ENCODE data around the gene FYN. TPM values are rescaled to one million over a fixed set of nuclear protein-coding genes. Genes with fewer than 3 reads are reported as not detected.

FYN gene
- total and polyA plus RNA-seq, 2 experiments from 2014 or later: 58.6 to 166 TPM

- H2AFZ ChIP-seq: 0 out of 2 replicates have a peak overlapping the region, but pooled peaks have one; percentile 4
- no peaks in the 10 kb centered on the region for H3K9me2 ChIP-seq (ENCODE audit: insufficient read depth)
- H3K9ac ChIP-seq: no peak overlapping the region
- no peak overlapping the region for H3K4me3 ChIP-seq
- no peaks in the 10 kb centered on the region for H3K27me3 ChIP-seq (replicated peaks; ENCODE audit: insufficient read depth)
- H3K9me3 ChIP-seq (ENCODE audit: low read depth): no peaks in the 10 kb centered on the region
- in situ Hi-C loops (cut with MboI): no loop called here
- DNase-seq: peak; percentile 60
- peak overlapping the region; percentile 35 for H3K4me2 ChIP-seq (ENCODE audit: unreplicated experiment)
- 32 to 34% methylated on average over 5 of the region's 5 CpGs for WGBS, 2 experiments (ENCODE audit: low coverage in 1 of 2, low lambda C conversion rate in 2 of 2, missing lambda C conversion rate in 2 of 2)
- peak overlapping the region; percentile 78 for H3K27ac ChIP-seq
- TF ChIP-seq EZH2 (IDR thresholded peaks at IDR 0.05; ENCODE audit: insufficient read depth, poor library complexity, severe bottlenecking) (no peak), EZH2phosphoT487 (IDR thresholded peaks at IDR 0.05; ENCODE audit: insufficient read depth, low read depth) (no peak)
- H3K79me2 ChIP-seq (ENCODE audit: insufficient read depth): peaks cover 96% of the 10 kb centered on the region
- H3K36me3 ChIP-seq (ENCODE audit: low read depth): no peaks in the 10 kb centered on the region
- peaks cover 40% of the 10 kb centered on the region for H3F3A ChIP-seq (ENCODE audit: insufficient read depth)
- H4K20me1 ChIP-seq (ENCODE audit: insufficient read depth): no peaks in the 10 kb centered on the region
- H3K4me1 ChIP-seq (ENCODE audit: insufficient read depth): peaks cover 37% of the 10 kb centered on the region
Measured at GRCh38 chr6:111798281-111798725, 74.9 kb downstream of the FYN start.

GRCh38 chr6:111796310-111796918, 76.8 kb downstream of the FYN start:
- Histone ChIP-seq H3F3A (ENCODE audit: insufficient read depth) (peaks cover 46% of the 10 kb centered on the region), H3K4me3 (no peak overlapping the region), H3K27me3 (replicated peaks; ENCODE audit: insufficient read depth) (no peaks in the 10 kb centered on the region), H3K36me3 (ENCODE audit: low read depth) (no peaks in the 10 kb centered on the region), H3K4me2 (ENCODE audit: unreplicated experiment) (no peak overlapping the region), H3K4me1 (ENCODE audit: insufficient read depth) (peaks cover 41% of the 10 kb centered on the region), H3K9ac (no peak overlapping the region), H3K9me2 (ENCODE audit: insufficient read depth) (no peaks in the 10 kb centered on the region), H3K9me3 (ENCODE audit: low read depth) (no peaks in the 10 kb centered on the region), H4K20me1 (ENCODE audit: insufficient read depth) (no peaks in the 10 kb centered on the region), H2AFZ (no peak overlapping the region), H3K27ac (no peak overlapping the region), H3K79me2 (ENCODE audit: insufficient read depth) (peaks cover 96% of the 10 kb centered on the region)
- no peak for DNase-seq
- in situ Hi-C loops (cut with MboI): no loop called here
- TF ChIP-seq EZH2 (IDR thresholded peaks at IDR 0.05; ENCODE audit: insufficient read depth, poor library complexity, severe bottlenecking) (no peak), EZH2phosphoT487 (IDR thresholded peaks at IDR 0.05; ENCODE audit: insufficient read depth, low read depth) (no peak)
- WGBS, 2 experiments (ENCODE audit: low coverage in 1 of 2, low lambda C conversion rate in 2 of 2, missing lambda C conversion rate in 2 of 2): 92 to 99% methylated on average over 3 of the region's 3 CpGs

GRCh38 chr6:111795558-111795957, 77.7 kb downstream of the FYN start:
- TF ChIP-seq EZH2phosphoT487 (IDR thresholded peaks at IDR 0.05; ENCODE audit: insufficient read depth, low read depth) (no peak), EZH2 (IDR thresholded peaks at IDR 0.05; ENCODE audit: insufficient read depth, poor library complexity, severe bottlenecking) (no peak)
- H3K79me2 ChIP-seq (ENCODE audit: insufficient read depth): peaks cover 96% of the 10 kb centered on the region
- no peaks in the 10 kb centered on the region for H3K36me3 ChIP-seq (ENCODE audit: low read depth)
- H3K4me1 ChIP-seq (ENCODE audit: insufficient read depth): peaks cover 39% of the 10 kb centered on the region
- no peak overlapping the region for H3K4me3 ChIP-seq
- H3F3A ChIP-seq (ENCODE audit: insufficient read depth): peaks cover 37% of the 10 kb centered on the region
- no peak overlapping the region for H3K4me2 ChIP-seq (ENCODE audit: unreplicated experiment)
- no peaks in the 10 kb centered on the region for H3K9me2 ChIP-seq (ENCODE audit: insufficient read depth)
- H3K9ac ChIP-seq: no peak overlapping the region
- no peak overlapping the region for H2AFZ ChIP-seq
- in situ Hi-C loops (cut with MboI): no loop called here
- no peak overlapping the region for H3K27ac ChIP-seq
- DNase-seq: no peak
- 96 to 100% methylated on average over 2 of the region's 2 CpGs for WGBS, 2 experiments (ENCODE audit: low coverage in 1 of 2, low lambda C conversion rate in 2 of 2, missing lambda C conversion rate in 2 of 2)
- no peaks in the 10 kb centered on the region for H3K9me3 ChIP-seq (ENCODE audit: low read depth)
- no peaks in the 10 kb centered on the region for H3K27me3 ChIP-seq (replicated peaks; ENCODE audit: insufficient read depth)
- no peaks in the 10 kb centered on the region for H4K20me1 ChIP-seq (ENCODE audit: insufficient read depth)

- DNase-seq: no peak
- in situ Hi-C loops (cut with MboI): no loop called here
- H3K4me2 ChIP-seq (ENCODE audit: unreplicated experiment): no peak overlapping the region
- H2AFZ ChIP-seq: no peak overlapping the region
- H3K9me2 ChIP-seq (ENCODE audit: insufficient read depth): no peaks in the 10 kb centered on the region
- peaks cover 98% of the 10 kb centered on the region for H3K79me2 ChIP-seq (ENCODE audit: insufficient read depth)
- no peak overlapping the region for H3K4me3 ChIP-seq
- no peak overlapping the region for H3K9ac ChIP-seq
- H3K36me3 ChIP-seq (ENCODE audit: low read depth): no peaks in the 10 kb centered on the region
- no peak for TF ChIP-seq EZH2 (IDR thresholded peaks at IDR 0.05; ENCODE audit: insufficient read depth, poor library complexity, severe bottlenecking)
- no peak for TF ChIP-seq EZH2phosphoT487 (IDR thresholded peaks at IDR 0.05; ENCODE audit: insufficient read depth, low read depth)
- WGBS, 2 experiments (ENCODE audit: low coverage in 1 of 2, low lambda C conversion rate in 2 of 2, missing lambda C conversion rate in 2 of 2): 93 to 95% methylated on average over 5 of the region's 5 CpGs
- H4K20me1 ChIP-seq (ENCODE audit: insufficient read depth): no peaks in the 10 kb centered on the region
- peaks cover 31% of the 10 kb centered on the region for H3F3A ChIP-seq (ENCODE audit: insufficient read depth)
- no peaks in the 10 kb centered on the region for H3K9me3 ChIP-seq (ENCODE audit: low read depth)
- H3K27me3 ChIP-seq (replicated peaks; ENCODE audit: insufficient read depth): no peaks in the 10 kb centered on the region
- no peak overlapping the region for H3K27ac ChIP-seq
- peaks cover 33% of the 10 kb centered on the region for H3K4me1 ChIP-seq (ENCODE audit: insufficient read depth)
Measured at GRCh38 chr6:111794727-111795452, 78.4 kb downstream of the FYN start.
